ENCODE results near the gene PRPSAP2.

GRCh38 chr17:18959071-18959844, 101.3 kb downstream of the PRPSAP2 start:
- TF ChIP-seq EZH2phosphoT487 (IDR thresholded peaks at IDR 0.05; ENCODE audit: low read depth): no peak
- no peak for TF ChIP-seq CTCF (IDR thresholded peaks at IDR 0.05; ENCODE audit: low read depth, low read length)

Data from OCI-LY3 (cell line).